Medulla oblongata (tissue), 1 donor: ENCODE results near the gene ARHGAP21.

ENCODE experiments used
- DNase-seq: peaks from one replicate; pipeline ENCODE4 v3.0.0-alpha.2; 2015; ENCODE audit errors: extremely low spot score

Gene ARHGAP21

GRCh38 chr10:24533981-24534380 lies 189.7 kb downstream of the ARHGAP21 start:
- DNase-seq, result no peak
